HG03521 (cell line): Measurements from ENCODE around the gene EFNB1.
"Not testable (repeated sequence)": the region's sequence is repeated elsewhere in the genome, so short reads cannot be mapped to it uniquely, and the experiment has no call there.

Source experiments
- ATAC-seq: cut with Tn5 transposase; IDR thresholded peaks from one replicate; pipeline ENCODE4 v1.9.1; 2021; ENCODE audit warnings: mild to moderate bottlenecking, moderate library complexity; ENCODE audit not compliant: unreplicated experiment

Gene EFNB1

GRCh38 chrX:68828740-68829581, at the start of gene EFNB1:
Gene EFNB1 (plus strand): TSS chrX:68829021. CDS start chrX:68829777, 756 bp downstream.
- peak; percentile 96 for ATAC-seq

GRCh38 chrX:68781295-68781694, 47.5 kb upstream of the EFNB1 start:
- not testable (repeated sequence) for ATAC-seq

- ATAC-seq, result no peak
These were observed 44.0 kb upstream of the EFNB1 start for GRCh38 chrX:68784816-68785215.

- ATAC-seq, result not testable (repeated sequence)
These were observed 42.2 kb upstream of the EFNB1 start for GRCh38 chrX:68786581-68786980.

GRCh38 chrX:68789966-68790365, 38.9 kb upstream of the EFNB1 start:
- ATAC-seq, result no peak

- no peak for ATAC-seq
These were observed 36.7 kb upstream of the EFNB1 start for GRCh38 chrX:68792083-68792482.

GRCh38 chrX:68794461-68794860, 34.4 kb upstream of the EFNB1 start:
- ATAC-seq, result no peak

- ATAC-seq, result no peak
These were observed 33.1 kb upstream of the EFNB1 start for GRCh38 chrX:68795741-68796140.

GRCh38 chrX:68798400-68798799, 30.4 kb upstream of the EFNB1 start:
- not testable (repeated sequence) for ATAC-seq

- no peak for ATAC-seq
These were observed 27.0 kb upstream of the EFNB1 start for GRCh38 chrX:68801737-68802290.

- ATAC-seq, result no peak
These were observed 21.0 kb upstream of the EFNB1 start for GRCh38 chrX:68807818-68808217.

GRCh38 chrX:68808686-68809357, 20.0 kb upstream of the EFNB1 start:
- ATAC-seq, result no peak

GRCh38 chrX:68820476-68821110, 8.2 kb upstream of the EFNB1 start:
- ATAC-seq, result no peak

- no peak for ATAC-seq
These were observed 7.2 kb upstream of the EFNB1 start for GRCh38 chrX:68821616-68822015.

- no peak for ATAC-seq
These were observed 6.0 kb upstream of the EFNB1 start for GRCh38 chrX:68822641-68823410.

GRCh38 chrX:68823413-68824151, 5.2 kb upstream of the EFNB1 start:
- ATAC-seq, result no peak

GRCh38 chrX:68824152-68824433, 4.7 kb upstream of the EFNB1 start:
- no peak for ATAC-seq

GRCh38 chrX:68824565-68825125, 4.2 kb upstream of the EFNB1 start:
- ATAC-seq, result no peak

GRCh38 chrX:68826113-68826980, 2.5 kb upstream of the EFNB1 start:
- ATAC-seq, result no peak
